Astrocyte (in vitro differentiated cells and primary cell): ENCODE measurements around the gene MRFAP1. TPM values are rescaled to one million over a fixed set of nuclear protein-coding genes. Genes with fewer than 3 reads are reported as not detected.

Source experiments
- DNase-seq: peaks from one replicate; pipeline ENCODE4 v3.0.0-alpha.2; 2010; ENCODE audit warnings: low read depth
- FAIRE-seq: peaks from 2 replicates; lab custom pipeline; 2011; peaks lifted over from hg19 to GRCh38; lab: Jason Lieb, UNC
- H2AFZ ChIP-seq: 2 replicates; pipeline ENCODE4 v1.6.0; 2012; ENCODE audit warnings: low read depth, low read length, inconsistent platforms
- H3K27ac ChIP-seq: 2 replicates; pipeline ENCODE4 v1.5.1; 2011; ENCODE audit warnings: low read depth, low read length, inconsistent platforms
- H3K27me3 ChIP-seq: 2 replicates; pipeline ENCODE4 v1.6.0; 2011; ENCODE audit warnings: low read length, inconsistent platforms; ENCODE audit not compliant: insufficient read depth
- H3K36me3 ChIP-seq: 2 replicates; pipeline ENCODE4 v1.5.1; 2011; ENCODE audit warnings: low read length, inconsistent platforms; ENCODE audit not compliant: insufficient read depth
- H3K4me1 ChIP-seq: 2 replicates; pipeline ENCODE4 v1.5.1; 2011; ENCODE audit warnings: low read length, inconsistent platforms; ENCODE audit not compliant: insufficient read depth
- H3K4me2 ChIP-seq: 2 replicates; pipeline ENCODE4 v1.6.0; 2012; ENCODE audit warnings: low read length, inconsistent platforms
- H3K4me3 ChIP-seq: 2 replicates; pipeline ENCODE4 v1.5.1; 2011; ENCODE audit warnings: low read depth, mild to moderate bottlenecking, low read length, inconsistent platforms; ENCODE audit not compliant: insufficient read depth
- H3K79me2 ChIP-seq: 2 replicates; pipeline ENCODE4 v1.6.0; 2012; ENCODE audit warnings: mild to moderate bottlenecking, low read length, inconsistent platforms; ENCODE audit not compliant: insufficient read depth
- H3K9ac ChIP-seq: 2 replicates; pipeline ENCODE4 v1.6.0; 2012; ENCODE audit warnings: mild to moderate bottlenecking, low read length, inconsistent platforms
- H3K9me3 ChIP-seq: 2 replicates; pipeline ENCODE4 v1.5.1; 2012; ENCODE audit warnings: low read depth, mild to moderate bottlenecking, low read length, inconsistent platforms; ENCODE audit not compliant: insufficient read depth
- H4K20me1 ChIP-seq: 2 replicates; pipeline ENCODE4 v1.6.0; 2012; ENCODE audit warnings: low read length, inconsistent platforms; ENCODE audit not compliant: insufficient read depth
- H3K27ac Mint-ChIP-seq: one replicate; pipeline ENCODE4 v1.8.0; 2021; ENCODE audit warnings: mild to moderate bottlenecking, mixed read lengths; ENCODE audit not compliant: unreplicated experiment
- H3K27me3 Mint-ChIP-seq: one replicate; pipeline ENCODE4 v1.8.0; 2021; ENCODE audit warnings: low read depth, mixed read lengths; ENCODE audit not compliant: unreplicated experiment
- H3K36me3 Mint-ChIP-seq: one replicate; pipeline ENCODE4 v1.8.0; 2021; ENCODE audit warnings: low read depth, mixed read lengths; ENCODE audit not compliant: unreplicated experiment
- H3K4me1 Mint-ChIP-seq: one replicate; pipeline ENCODE4 v1.8.0; 2021; ENCODE audit warnings: low read depth, mixed read lengths; ENCODE audit not compliant: unreplicated experiment
- H3K4me3 Mint-ChIP-seq: one replicate; pipeline ENCODE4 v1.8.0; 2021; ENCODE audit warnings: mild to moderate bottlenecking, moderate library complexity, mixed read lengths; ENCODE audit not compliant: unreplicated experiment
- H3K9me3 Mint-ChIP-seq: one replicate; pipeline ENCODE4 v1.8.0; 2021; ENCODE audit warnings: mild to moderate bottlenecking, mixed read lengths; ENCODE audit not compliant: unreplicated experiment
- EZH2 ChIP-seq: IDR thresholded peaks from 2 replicates; pipeline ENCODE4 v1.6.1; 2012; ENCODE audit warnings: mild to moderate bottlenecking, low read length, inconsistent platforms; ENCODE audit not compliant: insufficient read depth
- total RNA-seq: library from RNA; stranded (reverse); gene quantifications from 2 replicates; pipeline ENCODE4 v1.2.1, GENCODE V29; 2021
- TF ChIP-seq, protein P1 (sequence below): IDR thresholded peaks from 2 replicates; pipeline ENCODE4 v1.5.1; 2011; ENCODE audit warnings: low read depth, mild to moderate bottlenecking, inconsistent platforms, low read length, moderate library complexity; ENCODE audit not compliant: insufficient read depth

The MRFAP1 gene
- total RNA-seq, 1 donor from 2014 or later, result 278 TPM

DNA sequence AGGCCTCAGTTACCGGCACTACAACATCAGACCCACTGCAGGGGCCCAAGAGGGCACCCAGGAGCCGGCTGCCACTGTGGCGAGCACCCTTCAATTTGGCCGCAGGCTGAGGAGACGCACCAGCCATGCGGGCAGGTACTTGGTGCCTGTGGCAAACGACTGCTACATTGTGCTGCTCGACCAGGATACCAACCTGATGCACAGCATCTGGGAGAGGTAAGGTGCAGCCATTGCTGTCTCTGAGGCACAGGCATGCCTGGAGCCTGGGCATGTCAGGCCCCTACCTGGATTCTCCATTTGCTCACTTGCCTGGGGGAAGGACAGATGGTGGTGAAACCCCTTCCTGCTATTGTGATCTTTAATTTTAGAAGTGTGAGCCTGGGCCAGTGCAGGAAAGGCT is 35.4 kb upstream of the MRFAP1 start:
- Histone ChIP-seq H4K20me1 (no peaks in the 10 kb centered on the region), H3K27me3 (no peaks in the 10 kb centered on the region), H3K4me3 (no peak overlapping the region), H2AFZ (no peak overlapping the region), H3K36me3 (no peaks in the 10 kb centered on the region), H3K4me1 (no peaks in the 10 kb centered on the region), H3K4me2 (no peak overlapping the region), H3K9me3 (peaks cover 8% of the 10 kb centered on the region), H3K27ac (no peak overlapping the region), H3K79me2 (no peaks in the 10 kb centered on the region), H3K9ac (no peak overlapping the region)
- Mint-ChIP-seq H3K4me3 (no peak overlapping the region), H3K9me3 (peaks cover 8% of the 10 kb centered on the region), H3K27ac (no peak overlapping the region), H3K27me3 (no peaks in the 10 kb centered on the region), H3K4me1 (no peaks in the 10 kb centered on the region), H3K36me3 (peaks cover 46% of the 10 kb centered on the region)
- no peak for FAIRE-seq
- no peak for DNase-seq
- no peak for TF ChIP-seq EZH2
- TF ChIP-seq, protein P1, sequence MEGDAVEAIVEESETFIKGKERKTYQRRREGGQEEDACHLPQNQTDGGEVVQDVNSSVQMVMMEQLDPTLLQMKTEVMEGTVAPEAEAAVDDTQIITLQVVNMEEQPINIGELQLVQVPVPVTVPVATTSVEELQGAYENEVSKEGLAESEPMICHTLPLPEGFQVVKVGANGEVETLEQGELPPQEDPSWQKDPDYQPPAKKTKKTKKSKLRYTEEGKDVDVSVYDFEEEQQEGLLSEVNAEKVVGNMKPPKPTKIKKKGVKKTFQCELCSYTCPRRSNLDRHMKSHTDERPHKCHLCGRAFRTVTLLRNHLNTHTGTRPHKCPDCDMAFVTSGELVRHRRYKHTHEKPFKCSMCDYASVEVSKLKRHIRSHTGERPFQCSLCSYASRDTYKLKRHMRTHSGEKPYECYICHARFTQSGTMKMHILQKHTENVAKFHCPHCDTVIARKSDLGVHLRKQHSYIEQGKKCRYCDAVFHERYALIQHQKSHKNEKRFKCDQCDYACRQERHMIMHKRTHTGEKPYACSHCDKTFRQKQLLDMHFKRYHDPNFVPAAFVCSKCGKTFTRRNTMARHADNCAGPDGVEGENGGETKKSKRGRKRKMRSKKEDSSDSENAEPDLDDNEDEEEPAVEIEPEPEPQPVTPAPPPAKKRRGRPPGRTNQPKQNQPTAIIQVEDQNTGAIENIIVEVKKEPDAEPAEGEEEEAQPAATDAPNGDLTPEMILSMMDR, result no peak

DNA sequence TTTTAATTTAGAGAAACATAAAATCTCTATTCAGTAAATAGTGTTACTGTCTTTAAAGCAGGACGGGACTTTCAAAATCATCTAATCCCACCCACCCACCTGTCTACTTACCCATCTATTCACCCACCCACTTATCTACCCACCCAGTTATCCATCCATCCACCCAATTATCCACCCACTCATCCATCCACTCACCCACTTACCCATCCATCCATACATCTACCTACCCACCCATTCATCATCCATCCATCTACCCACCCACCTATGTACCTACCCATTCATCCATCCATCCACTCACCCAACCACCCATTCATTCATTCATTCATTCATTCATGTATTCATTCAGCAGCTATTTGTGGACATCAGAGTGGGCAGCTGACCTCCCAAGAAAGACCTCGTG is 34.9 kb upstream of the MRFAP1 start:
- H3K36me3 Mint-ChIP-seq, result peaks cover 46% of the 10 kb centered on the region
- Histone ChIP-seq H4K20me1 (no peaks in the 10 kb centered on the region), H3K79me2 (no peaks in the 10 kb centered on the region), H3K4me3 (no peak overlapping the region), H3K9me3 (peaks cover 8% of the 10 kb centered on the region), H3K4me1 (no peaks in the 10 kb centered on the region), H3K36me3 (no peaks in the 10 kb centered on the region), H3K27me3 (no peaks in the 10 kb centered on the region), H3K27ac (no peak overlapping the region), H3K4me2 (no peak overlapping the region), H3K9ac (no peak overlapping the region), H2AFZ (no peak overlapping the region)
- no peaks in the 10 kb centered on the region for H3K4me1 Mint-ChIP-seq
- no peak overlapping the region for H3K4me3 Mint-ChIP-seq
- FAIRE-seq, result no peak
- no peak for DNase-seq
- no peaks in the 10 kb centered on the region for H3K27me3 Mint-ChIP-seq
- peaks cover 8% of the 10 kb centered on the region for H3K9me3 Mint-ChIP-seq
- TF ChIP-seq, protein P1, result no peak
- TF ChIP-seq EZH2, result no peak
- H3K27ac Mint-ChIP-seq, result no peak overlapping the region

DNA sequence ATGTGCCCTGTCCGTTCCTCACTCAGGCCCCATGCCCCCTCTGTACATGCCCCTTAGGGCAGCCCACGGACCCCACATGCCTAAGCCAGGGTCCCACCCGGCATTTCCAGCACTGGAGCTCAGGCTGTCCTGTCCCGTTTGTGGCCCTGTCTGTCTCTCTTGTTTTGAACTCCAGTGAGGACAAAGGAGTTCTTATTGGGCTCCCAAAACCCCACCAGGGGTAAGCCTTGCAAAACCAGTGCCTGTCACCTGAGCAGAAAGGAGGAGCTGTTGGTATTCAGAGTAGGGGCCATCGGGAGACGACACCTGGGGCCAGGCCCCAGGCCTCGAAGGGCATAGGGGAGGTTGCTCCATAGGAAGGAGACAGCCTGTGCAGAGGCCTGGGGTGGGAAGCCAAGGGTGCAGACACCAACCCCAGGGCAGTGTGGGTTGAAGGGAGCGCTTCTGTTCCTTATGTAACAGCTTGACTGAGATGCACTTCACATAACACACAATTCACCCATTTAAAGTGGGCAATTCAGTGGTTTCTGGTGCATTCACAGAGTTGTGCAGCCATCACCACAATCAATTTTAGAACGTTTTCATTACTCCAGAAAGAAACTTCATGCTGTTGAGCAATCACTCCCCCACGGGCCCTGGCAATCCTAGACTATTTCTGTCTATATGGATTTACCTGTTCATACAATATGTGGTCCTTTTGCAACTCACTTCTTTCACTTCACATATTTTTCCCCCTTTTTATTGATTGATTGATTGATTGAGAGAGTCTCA is 33.8 kb upstream of the MRFAP1 start:
- Mint-ChIP-seq H3K4me1 (no peaks in the 10 kb centered on the region), H3K9me3 (peaks cover 8% of the 10 kb centered on the region), H3K27me3 (no peaks in the 10 kb centered on the region), H3K4me3 (no peak overlapping the region), H3K36me3 (peaks cover 47% of the 10 kb centered on the region), H3K27ac (no peak overlapping the region)
- DNase-seq (no peak), FAIRE-seq (no peak)
- no peaks in the 10 kb centered on the region for H3K79me2 ChIP-seq
- H3K9me3 ChIP-seq, result peaks cover 8% of the 10 kb centered on the region
- no peaks in the 10 kb centered on the region for H4K20me1 ChIP-seq
- no peaks in the 10 kb centered on the region for H3K27me3 ChIP-seq
- no peak overlapping the region for H3K4me2 ChIP-seq
- H3K4me1 ChIP-seq, result no peaks in the 10 kb centered on the region
- TF ChIP-seq EZH2, result no peak
- TF ChIP-seq, protein P1, result no peak
- no peak overlapping the region for H3K4me3 ChIP-seq
- H3K36me3 ChIP-seq, result no peaks in the 10 kb centered on the region
- no peak overlapping the region for H2AFZ ChIP-seq
- H3K27ac ChIP-seq, result no peak overlapping the region
- H3K9ac ChIP-seq, result no peak overlapping the region
